Measurements from ENCODE around the gene PRSS2. TPM values are rescaled to one million over a fixed set of nuclear protein-coding genes. Genes with fewer than 3 reads are reported as not detected.

PRSS2 gene
- total RNA-seq, 4 donors from 2014 or later = 0.39 TPM; not detected in 3

GRCh38 chr7:142817506-142817905 lies 46.7 kb downstream of the PRSS2 start:
- TF ChIP-seq POLR2AphosphoS5 (IDR thresholded peaks at IDR 0.05) (no peak), CTCF (IDR thresholded peaks at IDR 0.05) (no peak), POLR2A (IDR thresholded peaks at IDR 0.05; ENCODE audit: low read depth) (no peak), EP300 (IDR thresholded peaks at IDR 0.05) (no peak)
- Histone ChIP-seq H3K4me1 (no peaks in the 10 kb centered on the region), H3K27me3 (peaks cover 0 to 38% (median 4%) of the 10 kb centered on the region in 4 donors), H3K36me3 (no peaks in the 10 kb centered on the region), H3K9me3 (no peaks in the 10 kb centered on the region), H3K27ac (replicated peaks in 1 of 4) (no peak overlapping the region), H3K4me3 (no peak overlapping the region)
- WGBS = 65% methylated on average over 2 of the region's 2 CpGs
- DNase-seq (ENCODE audit: extremely low spot score) = no peak
- intact Hi-C loops (cut with DNase I) = no loop called here

- Histone ChIP-seq H3K4me3 (no peak overlapping the region), H3K9me3 (peaks cover 0 to under 1% (median 0%) of the 10 kb centered on the region in 4 donors), H3K36me3 (no peaks in the 10 kb centered on the region), H3K27ac (replicated peaks in 1 of 4) (no peak overlapping the region), H3K27me3 (peaks cover 0 to 25% (median 0%) of the 10 kb centered on the region in 4 donors), H3K4me1 (no peaks in the 10 kb centered on the region)
- no peak for DNase-seq (ENCODE audit: extremely low spot score)
- 84% methylated on average over 5 of the region's 5 CpGs for WGBS
- intact Hi-C loops (cut with DNase I) = no loop called here
- TF ChIP-seq POLR2AphosphoS5 (IDR thresholded peaks at IDR 0.05) (no peak), POLR2A (IDR thresholded peaks at IDR 0.05; ENCODE audit: low read depth) (no peak), CTCF (IDR thresholded peaks at IDR 0.05) (no peak), EP300 (IDR thresholded peaks at IDR 0.05) (no peak)
Observed at GRCh38 chr7:142819530-142819929, 48.8 kb downstream of the PRSS2 start.

GRCh38 chr7:142822714-142823113 lies 51.9 kb downstream of the PRSS2 start:
- no peak overlapping the region for H3K4me3 ChIP-seq
- intact Hi-C loops (cut with DNase I) = no loop called here
- TF ChIP-seq POLR2AphosphoS5 (IDR thresholded peaks at IDR 0.05) (no peak), EP300 (IDR thresholded peaks at IDR 0.05) (no peak), POLR2A (IDR thresholded peaks at IDR 0.05; ENCODE audit: low read depth) (no peak), CTCF (IDR thresholded peaks at IDR 0.05) (no peak)
- peaks cover 0 to 12% (median 0%) of the 10 kb centered on the region in 4 donors for H3K27me3 ChIP-seq
- no peak for DNase-seq (ENCODE audit: extremely low spot score)
- no peaks in the 10 kb centered on the region for H3K36me3 ChIP-seq
- peaks cover 0 to 7% (median 0%) of the 10 kb centered on the region in 4 donors for H3K9me3 ChIP-seq
- no peaks in the 10 kb centered on the region for H3K4me1 ChIP-seq
- WGBS = 2% methylated on average over 1 of the region's 1 CpG
- no peak overlapping the region for H3K27ac ChIP-seq (replicated peaks in 1 of 4)

Small RNAs within 50 kb of the gene (small RNA-seq; reads per million reads assigned to genes)
- 0 reads per million in 3 donors for gene TRBD1
- 0 reads per million in 3 donors for gene TRBJ1-1
- 0 reads per million in 3 donors for gene TRBJ1-2
- 0 reads per million in 3 donors for gene TRBJ1-3
- 0 reads per million in 3 donors for gene TRBJ1-4
- gene TRBJ1-5 = 0 reads per million in 3 donors
- 0 reads per million in 3 donors for gene TRBJ1-6
- gene TRBJ2-1 = 0 reads per million in 3 donors
- gene TRBJ2-2 = 0 reads per million in 3 donors
- gene TRBJ2-2P = 0 reads per million in 3 donors
- 0 reads per million in 3 donors for gene TRBJ2-3
- 0 reads per million in 3 donors for gene TRBJ2-4
- 0 reads per million in 3 donors for gene TRBJ2-5
- gene TRBJ2-6 = 0 reads per million in 3 donors
- gene TRBJ2-7 = 0 reads per million in 3 donors

Other genes starting within 250 kb of the PRSS2 start
- not detected for gene PRSS1, start 21.5 kb upstream of the PRSS2 start, total RNA-seq
- gene EPHB6, start 84.1 kb downstream of the PRSS2 start, total RNA-seq = 10 to 100 TPM in 1 of 4 donors, 1 to 10 TPM in 3; 3.3 to 10.5 (median 5.5) TPM
- not detected for gene TRPV6, start 114.8 kb downstream of the PRSS2 start, total RNA-seq
- gene TRPV5, start 162.8 kb downstream of the PRSS2 start, total RNA-seq = under 1 TPM in 1 of 4 donors, not detected in 3; 0.17 TPM
- not detected for gene LLCFC1, start 168.5 kb downstream of the PRSS2 start, total RNA-seq
- under 1 TPM in 2 of 4 donors, not detected in 2; 0.23 to 0.83 TPM for gene KEL, start 191.4 kb downstream of the PRSS2 start, total RNA-seq